ENCODE results near the gene MKNK1.

Gene MKNK1

GRCh38 chr1:46571691-46572225 is 32.3 kb downstream of the MKNK1 start:
- Mint-ChIP-seq H3K9me3 (no peaks in the 10 kb centered on the region), H3K27me3 (ENCODE audit: low read depth) (no peaks in the 10 kb centered on the region), H3K4me1 (ENCODE audit: low read depth) (peaks cover 1% of the 10 kb centered on the region), H3K4me3 (no peak overlapping the region), H3K27ac (peak overlapping the region; percentile 58), H3K36me3 (ENCODE audit: low read depth) (peaks cover 35% of the 10 kb centered on the region)
- no peak for DNase-seq (ENCODE audit: low spot score)

GRCh38 chr1:46569884-46570725 is 34.0 kb downstream of the MKNK1 start:
- Mint-ChIP-seq H3K9me3 (no peaks in the 10 kb centered on the region), H3K27me3 (ENCODE audit: low read depth) (no peaks in the 10 kb centered on the region), H3K27ac (no peak overlapping the region), H3K36me3 (ENCODE audit: low read depth) (peaks cover 42% of the 10 kb centered on the region), H3K4me1 (ENCODE audit: low read depth) (peaks cover 1% of the 10 kb centered on the region), H3K4me3 (no peak overlapping the region)
- no peak for DNase-seq (ENCODE audit: low spot score)

- no peak overlapping the region for H3K27ac Mint-ChIP-seq
- DNase-seq (ENCODE audit: low spot score), result no peak
- H3K36me3 Mint-ChIP-seq (ENCODE audit: low read depth), result peaks cover 42% of the 10 kb centered on the region
- peaks cover 1% of the 10 kb centered on the region for H3K4me1 Mint-ChIP-seq (ENCODE audit: low read depth)
- H3K27me3 Mint-ChIP-seq (ENCODE audit: low read depth), result no peaks in the 10 kb centered on the region
- H3K9me3 Mint-ChIP-seq, result no peaks in the 10 kb centered on the region
- no peak overlapping the region for H3K4me3 Mint-ChIP-seq
These were observed 35.0 kb downstream of the MKNK1 start for GRCh38 chr1:46569116-46569515.

GRCh38 chr1:46568461-46568891 is 35.6 kb downstream of the MKNK1 start:
- no peak overlapping the region for H3K27ac Mint-ChIP-seq
- H3K27me3 Mint-ChIP-seq (ENCODE audit: low read depth), result no peaks in the 10 kb centered on the region
- H3K9me3 Mint-ChIP-seq, result no peaks in the 10 kb centered on the region
- peaks cover 44% of the 10 kb centered on the region for H3K36me3 Mint-ChIP-seq (ENCODE audit: low read depth)
- H3K4me3 Mint-ChIP-seq, result no peak overlapping the region
- DNase-seq (ENCODE audit: low spot score), result no peak
- peaks cover 1% of the 10 kb centered on the region for H3K4me1 Mint-ChIP-seq (ENCODE audit: low read depth)

GRCh38 chr1:46563341-46563740 is 40.7 kb downstream of the MKNK1 start:
- Mint-ChIP-seq H3K27me3 (ENCODE audit: low read depth) (no peaks in the 10 kb centered on the region), H3K4me3 (no peak overlapping the region), H3K36me3 (ENCODE audit: low read depth) (peaks cover 48% of the 10 kb centered on the region), H3K9me3 (no peaks in the 10 kb centered on the region), H3K4me1 (ENCODE audit: low read depth) (no peaks in the 10 kb centered on the region), H3K27ac (no peak overlapping the region)
- DNase-seq (ENCODE audit: low spot score), result no peak

- Mint-ChIP-seq H3K4me1 (ENCODE audit: low read depth) (no peaks in the 10 kb centered on the region), H3K9me3 (no peaks in the 10 kb centered on the region), H3K27me3 (ENCODE audit: low read depth) (no peaks in the 10 kb centered on the region), H3K36me3 (ENCODE audit: low read depth) (peaks cover 48% of the 10 kb centered on the region), H3K4me3 (no peak overlapping the region), H3K27ac (no peak overlapping the region)
- no peak for DNase-seq (ENCODE audit: low spot score)
These were observed 41.6 kb downstream of the MKNK1 start for GRCh38 chr1:46562498-46562897.

GRCh38 chr1:46558966-46559365 is 45.1 kb downstream of the MKNK1 start:
- peaks cover 2% of the 10 kb centered on the region for H3K4me1 Mint-ChIP-seq (ENCODE audit: low read depth)
- no peak overlapping the region for H3K4me3 Mint-ChIP-seq
- no peak overlapping the region for H3K27ac Mint-ChIP-seq
- no peaks in the 10 kb centered on the region for H3K27me3 Mint-ChIP-seq (ENCODE audit: low read depth)
- H3K36me3 Mint-ChIP-seq (ENCODE audit: low read depth), result peaks cover 31% of the 10 kb centered on the region
- no peak for DNase-seq (ENCODE audit: low spot score)
- H3K9me3 Mint-ChIP-seq, result no peaks in the 10 kb centered on the region

GRCh38 chr1:46558141-46558963 is 45.7 kb downstream of the MKNK1 start:
- no peak overlapping the region for H3K27ac Mint-ChIP-seq
- H3K36me3 Mint-ChIP-seq (ENCODE audit: low read depth), result peaks cover 28% of the 10 kb centered on the region
- DNase-seq (ENCODE audit: low spot score), result no peak
- peaks cover 2% of the 10 kb centered on the region for H3K4me1 Mint-ChIP-seq (ENCODE audit: low read depth)
- H3K9me3 Mint-ChIP-seq, result no peaks in the 10 kb centered on the region
- no peak overlapping the region for H3K4me3 Mint-ChIP-seq
- no peaks in the 10 kb centered on the region for H3K27me3 Mint-ChIP-seq (ENCODE audit: low read depth)

- no peak overlapping the region for H3K4me3 Mint-ChIP-seq
- H3K36me3 Mint-ChIP-seq (ENCODE audit: low read depth), result peaks cover 20% of the 10 kb centered on the region
- DNase-seq (ENCODE audit: low spot score), result no peak
- H3K4me1 Mint-ChIP-seq (ENCODE audit: low read depth), result peaks cover 2% of the 10 kb centered on the region
- no peak overlapping the region for H3K27ac Mint-ChIP-seq
- no peaks in the 10 kb centered on the region for H3K27me3 Mint-ChIP-seq (ENCODE audit: low read depth)
- H3K9me3 Mint-ChIP-seq, result no peaks in the 10 kb centered on the region
These were observed 46.7 kb downstream of the MKNK1 start for GRCh38 chr1:46557403-46557802.

- H3K9me3 Mint-ChIP-seq, result no peaks in the 10 kb centered on the region
- H3K27ac Mint-ChIP-seq, result no peak overlapping the region
- H3K4me1 Mint-ChIP-seq (ENCODE audit: low read depth), result peaks cover 2% of the 10 kb centered on the region
- no peak overlapping the region for H3K4me3 Mint-ChIP-seq
- no peaks in the 10 kb centered on the region for H3K27me3 Mint-ChIP-seq (ENCODE audit: low read depth)
- no peak for DNase-seq (ENCODE audit: low spot score)
- H3K36me3 Mint-ChIP-seq (ENCODE audit: low read depth), result peaks cover 17% of the 10 kb centered on the region
These were observed 47.2 kb downstream of the MKNK1 start for GRCh38 chr1:46556822-46557221.

GRCh38 chr1:46555826-46556619 is 48.0 kb downstream of the MKNK1 start:
- Mint-ChIP-seq H3K9me3 (no peaks in the 10 kb centered on the region), H3K4me3 (no peak overlapping the region), H3K36me3 (ENCODE audit: low read depth) (peaks cover 13% of the 10 kb centered on the region), H3K27ac (peak overlapping the region; percentile 60), H3K4me1 (ENCODE audit: low read depth) (peaks cover 2% of the 10 kb centered on the region), H3K27me3 (ENCODE audit: low read depth) (no peaks in the 10 kb centered on the region)
- no peak for DNase-seq (ENCODE audit: low spot score)

GRCh38 chr1:46554597-46555381 is 49.3 kb downstream of the MKNK1 start:
- H3K27me3 Mint-ChIP-seq (ENCODE audit: low read depth), result no peaks in the 10 kb centered on the region
- H3K9me3 Mint-ChIP-seq, result no peaks in the 10 kb centered on the region
- H3K27ac Mint-ChIP-seq, result no peak overlapping the region

GRCh38 chr1:46554236-46554596 is 49.9 kb downstream of the MKNK1 start:
- H3K9me3 Mint-ChIP-seq, result no peaks in the 10 kb centered on the region
- peaks cover 9% of the 10 kb centered on the region for H3K36me3 Mint-ChIP-seq (ENCODE audit: low read depth)
- H3K27ac Mint-ChIP-seq, result no peak overlapping the region
- H3K4me3 Mint-ChIP-seq, result no peak overlapping the region
- DNase-seq (ENCODE audit: low spot score), result no peak
- no peaks in the 10 kb centered on the region for H3K27me3 Mint-ChIP-seq (ENCODE audit: low read depth)
- peaks cover 9% of the 10 kb centered on the region for H3K4me1 Mint-ChIP-seq (ENCODE audit: low read depth)

More at GRCh38 chr1:46554597-46555381, 49.3 kb downstream of the MKNK1 start:
- H3K4me1 Mint-ChIP-seq (ENCODE audit: low read depth), result peaks cover 4% of the 10 kb centered on the region
- no peak for DNase-seq (ENCODE audit: low spot score)
- peaks cover 9% of the 10 kb centered on the region for H3K36me3 Mint-ChIP-seq (ENCODE audit: low read depth)
- no peak overlapping the region for H3K4me3 Mint-ChIP-seq

Measured in T-helper 2 cell treated with Interferon-gamma antibody and Interleukin-4, amounts not matched to agents 5 μg/mL and 100 μg/mL, for 36 hours (primary cell).